Breast epithelium (tissue), 4 donors: ENCODE measurements around the gene P2RX1. TPM values are rescaled to one million over a fixed set of nuclear protein-coding genes. Genes with fewer than 3 reads are reported as not detected.

Experiments
- DNase-seq, 2 donors: peaks; one replicate each; pipeline ENCODE4 v3.0.0-alpha.2; 2019; ENCODE audit warnings: low spot score in 2 of 2
- H3K27ac ChIP-seq, 2 donors: fragments of 200-600 bp; sonication (generic) in 1 of 2; one replicate each; pipeline ENCODE4 v1.5.1; 2016 to 2019; ENCODE audit warnings: mild to moderate bottlenecking in 1 of 2
- H3K27me3 ChIP-seq, 2 donors: fragments of 200-600 bp; sonication (generic) in 1 of 2; one replicate each; pipeline versions ENCODE4 v1.5.1 to v1.6.0; 2017 to 2019; ENCODE audit warnings: control low read depth in 1 of 2, mild to moderate bottlenecking in 1 of 2
- H3K36me3 ChIP-seq: fragments of 200-600 bp; one replicate; pipeline ENCODE4 v1.5.1; 2019
- H3K4me1 ChIP-seq, 2 donors: fragments of 200-600 bp; sonication (generic); one replicate each; pipeline ENCODE4 v1.5.1; 2016 to 2019; ENCODE audit warnings: control low read depth in 1 of 2
- H3K4me3 ChIP-seq, 3 donors: fragments of 200-600 bp; sonication (generic); 1 replicate in 2 of 3; 2 replicates in 1 of 3; pipeline ENCODE4 v1.5.1; 2016 to 2019; ENCODE audit warnings: mild to moderate bottlenecking in 3 of 3, moderate library complexity in 2 of 3
- H3K9me3 ChIP-seq, 2 donors: fragments of 200-600 bp; sonication (generic) in 1 of 2; one replicate each; pipeline ENCODE4 v1.5.1; 2016 to 2019; ENCODE audit warnings: control low read depth in 1 of 2
- POLR2A ChIP-seq: fragments of 450-650 bp; IDR thresholded peaks from one replicate; pipeline ENCODE4 v1.6.1; 2016; ENCODE audit warnings: antibody characterized with exemption, mild to moderate bottlenecking, moderate library complexity
- POLR2AphosphoS5 ChIP-seq, 3 donors: sonication (generic); formaldehyde crosslinking; IDR thresholded peaks; one replicate each; pipeline ENCODE4 v1.6.1; 2017; ENCODE audit warnings: antibody characterized with exemption in 3 of 3
- intact Hi-C: fragments of 100-400 bp; cut with DNase I; formaldehyde crosslinking; loops from one replicate; pipeline ENCODE4 v1.15.1; 2023; ENCODE audit warnings: low total_unique reads
- total RNA-seq, 3 donors: library from RNA; depleted of rRNA; stranded (reverse); fragments of >200 nt; gene quantifications; one replicate each; pipeline ENCODE4 v1.1.0, GENCODE V29; 2016
- TF ChIP-seq, protein P1 (sequence below), 3 donors: fragments of 450-650 bp; IDR thresholded peaks; one replicate each; pipeline ENCODE4 v1.5.1; 2016 to 2017; ENCODE audit warnings: antibody characterized with exemption in 3 of 3, mild to moderate bottlenecking in 3 of 3, moderate library complexity in 3 of 3

Gene P2RX1
- total RNA-seq, 3 donors from 2014 or later = 1.2 to 3.5 (median 2.0) TPM

GRCh38 chr17:3935140-3935542 is 18.9 kb upstream of the P2RX1 start:
- no peak overlapping the region for H3K4me3 ChIP-seq
- no peaks in the 10 kb centered on the region for H3K36me3 ChIP-seq
- TF ChIP-seq, protein P1, sequence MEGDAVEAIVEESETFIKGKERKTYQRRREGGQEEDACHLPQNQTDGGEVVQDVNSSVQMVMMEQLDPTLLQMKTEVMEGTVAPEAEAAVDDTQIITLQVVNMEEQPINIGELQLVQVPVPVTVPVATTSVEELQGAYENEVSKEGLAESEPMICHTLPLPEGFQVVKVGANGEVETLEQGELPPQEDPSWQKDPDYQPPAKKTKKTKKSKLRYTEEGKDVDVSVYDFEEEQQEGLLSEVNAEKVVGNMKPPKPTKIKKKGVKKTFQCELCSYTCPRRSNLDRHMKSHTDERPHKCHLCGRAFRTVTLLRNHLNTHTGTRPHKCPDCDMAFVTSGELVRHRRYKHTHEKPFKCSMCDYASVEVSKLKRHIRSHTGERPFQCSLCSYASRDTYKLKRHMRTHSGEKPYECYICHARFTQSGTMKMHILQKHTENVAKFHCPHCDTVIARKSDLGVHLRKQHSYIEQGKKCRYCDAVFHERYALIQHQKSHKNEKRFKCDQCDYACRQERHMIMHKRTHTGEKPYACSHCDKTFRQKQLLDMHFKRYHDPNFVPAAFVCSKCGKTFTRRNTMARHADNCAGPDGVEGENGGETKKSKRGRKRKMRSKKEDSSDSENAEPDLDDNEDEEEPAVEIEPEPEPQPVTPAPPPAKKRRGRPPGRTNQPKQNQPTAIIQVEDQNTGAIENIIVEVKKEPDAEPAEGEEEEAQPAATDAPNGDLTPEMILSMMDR (IDR thresholded peaks at IDR 0.05) = peak; percentile 26 to 69 (median 63)
- no peak for TF ChIP-seq POLR2AphosphoS5 (IDR thresholded peaks at IDR 0.05)
- no peak overlapping the region for H3K27ac ChIP-seq
- peak; percentile 38 to 78 for DNase-seq
- H3K4me1 ChIP-seq = no peaks in the 10 kb centered on the region
- no peaks in the 10 kb centered on the region for H3K27me3 ChIP-seq
- intact Hi-C loops = no loop called here
- no peaks in the 10 kb centered on the region for H3K9me3 ChIP-seq

DNA sequence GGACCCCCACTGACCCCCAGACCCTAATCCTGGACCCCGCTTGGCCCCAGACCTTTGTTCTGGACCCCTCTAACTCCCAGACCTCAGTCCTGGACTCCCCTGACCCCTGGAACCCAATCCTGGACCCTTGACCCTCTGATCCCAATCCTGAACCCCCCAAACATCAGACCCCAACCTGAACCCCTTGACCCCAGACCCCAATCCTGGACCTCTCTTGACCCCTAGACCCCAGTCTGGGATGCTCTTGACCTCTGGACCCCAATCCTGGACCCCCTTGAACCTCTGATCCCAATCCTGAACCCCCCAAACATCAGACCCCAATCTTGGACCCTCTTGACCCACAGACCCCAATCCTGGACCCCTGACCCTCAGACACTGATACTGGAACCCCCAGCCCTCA is 13.5 kb upstream of the P2RX1 start:
- Histone ChIP-seq H3K9me3 (no peaks in the 10 kb centered on the region), H3K36me3 (no peaks in the 10 kb centered on the region), H3K27me3 (no peaks in the 10 kb centered on the region), H3K27ac (no peak overlapping the region), H3K4me3 (no peak overlapping the region), H3K4me1 (no peaks in the 10 kb centered on the region)
- intact Hi-C loops = no loop called here
- no peak for TF ChIP-seq POLR2A
- TF ChIP-seq, protein P1 (IDR thresholded peaks at IDR 0.05) = no peak
- TF ChIP-seq POLR2AphosphoS5 (IDR thresholded peaks at IDR 0.05) = no peak
- no peak for DNase-seq

GRCh38 chr17:3929181-3929580 is 12.9 kb upstream of the P2RX1 start:
- intact Hi-C loops = no loop called here
- H3K4me3 ChIP-seq = no peak overlapping the region
- H3K4me1 ChIP-seq = no peaks in the 10 kb centered on the region
- TF ChIP-seq, protein P1 (IDR thresholded peaks at IDR 0.05) = no peak
- TF ChIP-seq POLR2AphosphoS5 (IDR thresholded peaks at IDR 0.05) (no peak), POLR2A (no peak)
- no peaks in the 10 kb centered on the region for H3K27me3 ChIP-seq
- no peak for DNase-seq
- H3K27ac ChIP-seq = no peak overlapping the region
- H3K36me3 ChIP-seq = no peaks in the 10 kb centered on the region
- no peaks in the 10 kb centered on the region for H3K9me3 ChIP-seq

DNA sequence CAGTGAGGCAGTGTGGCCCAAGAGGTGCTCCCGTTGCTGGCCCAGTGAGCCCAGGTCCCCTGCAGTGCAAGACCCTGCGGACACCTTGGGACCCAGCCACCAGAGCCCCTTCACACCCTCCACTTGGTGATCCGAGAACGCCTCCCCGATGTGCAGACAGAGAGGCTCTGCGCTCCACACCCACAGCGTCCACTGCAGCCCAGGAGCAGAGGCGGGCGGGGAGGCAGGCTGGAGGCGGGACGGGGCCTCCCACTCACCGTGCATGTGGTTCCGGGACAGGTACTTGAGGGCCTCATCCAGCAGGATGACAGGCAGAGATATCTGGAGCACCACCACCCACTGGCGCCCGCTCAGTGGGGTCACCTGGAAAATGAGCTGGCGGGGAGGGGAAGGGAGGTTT is 12.1 kb upstream of the P2RX1 start:
- no peak for DNase-seq
- TF ChIP-seq, protein P1 (IDR thresholded peaks at IDR 0.05) = no peak
- TF ChIP-seq POLR2AphosphoS5 (IDR thresholded peaks at IDR 0.05) (no peak), POLR2A (no peak)

DNA sequence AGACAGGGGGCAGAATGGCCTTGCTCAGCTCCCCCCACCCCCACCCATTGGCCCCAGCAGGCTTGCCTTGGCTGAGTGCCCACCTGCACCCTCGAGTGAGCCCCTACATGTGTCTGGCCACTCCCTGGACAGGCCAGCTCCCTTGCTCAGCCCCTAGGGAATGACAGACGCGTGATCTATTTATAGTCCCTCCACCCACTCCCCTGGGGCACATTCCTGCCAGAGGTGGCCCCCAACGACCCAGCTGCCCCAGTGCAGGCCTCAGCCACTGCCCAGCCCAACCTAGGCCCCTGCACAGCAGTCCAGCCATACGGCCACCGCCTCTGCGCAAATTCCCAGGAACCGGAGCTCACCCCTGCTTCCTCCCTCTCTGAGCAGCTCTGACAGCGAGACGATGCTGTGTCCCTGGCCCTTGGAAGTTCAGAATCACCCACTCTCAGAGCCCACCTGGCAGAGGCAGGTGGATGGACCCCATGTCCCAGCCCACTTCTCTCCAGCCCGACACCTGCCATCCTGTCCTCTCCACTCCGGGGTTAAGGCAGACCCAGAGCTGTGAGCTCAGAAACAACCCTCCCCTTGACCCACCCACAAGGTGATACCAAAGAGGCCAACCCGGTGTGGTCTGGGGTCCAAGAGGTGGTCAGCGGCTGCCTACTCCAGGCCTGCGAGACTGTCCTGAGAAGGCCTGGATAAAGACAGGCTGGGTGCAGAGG is 11.5 kb upstream of the P2RX1 start:
- Histone ChIP-seq H3K4me1 (no peaks in the 10 kb centered on the region), H3K4me3 (no peak overlapping the region), H3K36me3 (no peaks in the 10 kb centered on the region), H3K9me3 (no peaks in the 10 kb centered on the region), H3K27ac (no peak overlapping the region), H3K27me3 (no peaks in the 10 kb centered on the region)
- TF ChIP-seq, protein P1 (IDR thresholded peaks at IDR 0.05) = no peak
- TF ChIP-seq POLR2A = no peak
- no peak for TF ChIP-seq POLR2AphosphoS5 (IDR thresholded peaks at IDR 0.05)
- DNase-seq = no peak
- intact Hi-C loops = no loop called here

More for the DNA sequence above, 12.1 kb upstream of the P2RX1 start:
- Histone ChIP-seq H3K4me1 (no peaks in the 10 kb centered on the region), H3K36me3 (no peaks in the 10 kb centered on the region), H3K27ac (no peak overlapping the region), H3K27me3 (no peaks in the 10 kb centered on the region), H3K4me3 (no peak overlapping the region), H3K9me3 (no peaks in the 10 kb centered on the region)
- intact Hi-C loops = no loop called here
